NCI-H2227 (cell line): ENCODE measurements around the gene MXD1.

ENCODE experiments used
- DNase-seq: peaks from one replicate; lab custom pipeline; 2025; ENCODE audit not compliant: unreplicated experiment; lab: John Stamatoyannopoulos, UW

Gene MXD1

DNA sequence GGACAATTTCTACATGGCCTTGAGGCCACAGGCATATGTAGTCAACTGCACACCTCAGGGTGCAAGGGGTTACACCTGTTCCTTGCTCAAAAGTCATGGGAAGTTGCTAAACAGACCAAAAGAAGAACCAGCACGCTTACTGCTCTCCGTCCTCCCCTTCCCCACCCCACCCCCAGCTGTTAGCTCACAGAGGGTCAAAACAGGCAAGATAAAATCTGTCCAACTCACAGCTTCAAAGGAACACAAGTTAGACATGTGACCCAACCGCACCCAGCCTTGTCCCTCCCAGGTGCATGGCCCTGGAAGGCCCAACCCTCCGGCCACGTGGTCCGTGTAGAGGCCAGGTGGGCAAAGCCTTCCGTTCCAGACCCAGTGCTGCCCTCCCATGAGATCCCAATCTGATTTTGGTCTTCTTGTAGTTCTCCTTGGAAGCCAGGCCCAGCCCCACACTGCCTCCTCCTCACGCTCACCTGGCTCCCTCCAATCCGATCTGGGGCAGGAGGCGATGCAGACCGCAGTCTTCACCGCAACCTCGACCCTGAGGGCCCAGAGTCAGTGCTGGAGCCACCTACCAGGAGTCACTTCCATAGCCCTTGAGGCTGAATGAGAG, 61.0 kb downstream of the MXD1 start:
- DNase-seq = no peak

DNA sequence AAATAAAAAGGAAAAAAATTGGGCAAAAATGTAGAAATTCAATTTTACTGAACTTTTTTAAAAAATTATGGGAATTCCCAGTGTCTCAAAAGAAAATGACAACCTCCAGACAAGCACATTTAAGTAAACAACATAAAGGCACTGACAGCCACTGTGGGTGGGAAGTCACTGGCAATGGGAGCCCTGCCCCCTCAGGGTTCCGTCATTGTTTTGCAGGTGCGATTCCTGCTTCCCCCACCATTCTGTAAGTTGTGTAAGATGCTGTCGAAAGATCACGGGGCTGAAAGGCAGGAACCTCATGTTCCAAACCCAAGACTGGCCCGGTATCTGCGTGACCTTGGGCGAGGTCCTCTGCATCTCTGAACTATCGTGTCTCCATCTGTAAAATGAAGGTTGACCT, 62.3 kb downstream of the MXD1 start:
- no peak for DNase-seq

DNA sequence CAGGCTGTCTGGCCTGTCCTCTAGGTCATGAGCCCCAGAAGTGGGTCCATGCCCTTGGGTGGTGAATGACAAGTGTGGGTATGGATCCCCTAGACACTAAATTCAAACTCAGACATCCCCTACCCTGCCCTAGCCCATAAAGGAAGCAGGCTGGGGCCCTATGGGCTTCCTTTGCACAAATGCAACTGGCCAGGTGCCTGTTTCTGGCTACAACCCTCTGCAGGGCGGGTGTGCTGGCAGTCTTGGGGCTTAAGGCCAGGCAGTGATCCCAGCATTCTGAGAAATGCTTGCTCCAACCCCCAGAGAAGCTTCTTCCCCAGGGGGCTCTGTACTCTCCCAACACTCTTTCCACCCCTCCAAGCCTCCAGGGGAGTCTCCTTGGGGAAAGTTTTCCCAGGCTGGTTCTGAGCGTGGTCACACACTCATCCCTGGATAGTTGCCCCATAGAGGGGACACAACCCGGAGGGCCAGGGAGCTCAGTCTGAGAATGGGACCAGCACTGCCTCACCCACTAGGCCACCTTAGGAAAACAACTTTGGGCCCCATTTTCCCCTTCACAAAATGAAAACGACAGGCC, 63.1 kb downstream of the MXD1 start:
- no peak for DNase-seq

DNA sequence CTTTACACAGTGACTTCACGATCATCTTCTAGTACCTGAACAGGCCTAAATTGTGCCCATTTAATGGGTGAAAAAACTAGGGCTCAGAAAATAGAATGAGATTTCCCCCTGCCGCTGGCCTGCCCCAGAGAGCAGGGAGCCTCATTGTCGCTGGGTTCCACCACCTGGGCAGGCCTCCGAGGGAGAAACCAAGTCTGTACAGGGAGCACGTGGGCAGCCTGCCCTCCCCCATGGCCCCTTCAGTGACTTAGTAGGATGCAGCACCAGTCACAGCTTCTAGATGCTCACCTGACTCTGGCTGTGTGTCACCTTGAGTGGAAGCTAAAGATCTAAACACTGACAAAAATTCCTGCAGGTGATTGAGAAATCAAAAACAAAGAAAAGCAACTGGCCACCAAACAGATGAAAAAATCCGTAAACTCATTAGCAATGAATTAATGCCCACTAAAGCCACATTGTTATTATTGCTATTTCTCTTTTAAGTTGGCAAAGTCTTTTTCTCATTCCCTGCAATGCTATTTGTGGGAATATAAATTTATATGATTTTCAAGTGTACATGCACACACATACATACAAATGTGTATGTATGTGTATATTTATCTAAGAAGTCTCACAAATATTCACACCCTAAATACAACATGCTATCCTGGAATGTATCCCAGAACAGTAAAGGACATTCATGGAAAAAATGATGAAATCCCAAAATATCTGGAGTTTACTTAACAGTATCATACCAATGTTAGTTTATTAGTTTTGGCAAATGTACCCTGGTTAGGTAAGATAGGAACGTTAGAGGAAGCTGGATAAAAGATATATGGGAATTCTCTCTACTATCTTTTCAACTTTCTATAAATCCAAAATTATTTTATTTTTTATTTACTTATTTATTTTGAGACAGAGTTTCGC, 65.2 kb downstream of the MXD1 start:
- no peak for DNase-seq

- no peak for DNase-seq
These were observed 68.6 kb downstream of the MXD1 start for GRCh38 chr2:69983392-69983966.

DNA sequence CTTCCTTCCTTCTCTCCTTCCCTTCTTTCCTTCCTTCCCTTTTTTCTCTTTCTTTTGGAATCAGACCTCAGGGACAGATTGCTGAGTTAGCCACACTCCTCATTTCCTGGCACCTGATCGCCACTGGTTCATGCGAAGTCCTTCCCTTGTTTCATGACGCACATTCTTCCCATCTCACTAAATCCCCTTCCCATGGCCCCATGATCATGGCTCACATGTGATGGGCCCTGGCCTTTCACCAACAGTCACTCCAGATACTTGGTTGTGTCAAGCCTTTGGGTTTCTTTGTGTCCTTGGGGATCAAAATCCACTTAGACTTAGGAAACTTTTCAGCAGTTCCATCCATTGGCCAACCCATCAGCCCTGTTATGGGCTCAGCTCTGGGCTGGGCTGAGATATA, 70.3 kb downstream of the MXD1 start:
- DNase-seq = no peak

GRCh38 chr2:69985688-69986087, 70.8 kb downstream of the MXD1 start:
- no peak for DNase-seq

DNA sequence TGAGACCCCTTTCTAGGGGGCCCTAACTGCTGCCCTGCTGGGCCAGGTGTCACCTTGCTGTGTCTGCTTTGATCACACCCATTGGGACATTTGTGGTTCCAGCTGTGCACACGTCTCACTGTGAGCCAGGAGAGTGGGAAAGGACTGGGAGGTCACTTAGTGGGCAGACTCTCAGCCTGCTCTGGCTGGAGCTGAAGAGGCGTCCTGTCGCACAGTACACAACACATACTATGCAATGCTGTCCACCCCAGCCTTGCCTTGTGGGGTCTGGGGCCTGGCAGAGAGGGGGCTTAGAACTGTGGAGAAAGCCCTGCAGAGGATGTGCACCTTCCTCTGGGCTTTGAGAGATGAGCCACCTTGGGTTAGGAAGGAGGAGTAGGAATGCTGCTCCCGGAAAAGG, 71.8 kb downstream of the MXD1 start:
- no peak for DNase-seq

- no peak for DNase-seq
These were observed 73.3 kb downstream of the MXD1 start for GRCh38 chr2:69988086-69988635.

DNA sequence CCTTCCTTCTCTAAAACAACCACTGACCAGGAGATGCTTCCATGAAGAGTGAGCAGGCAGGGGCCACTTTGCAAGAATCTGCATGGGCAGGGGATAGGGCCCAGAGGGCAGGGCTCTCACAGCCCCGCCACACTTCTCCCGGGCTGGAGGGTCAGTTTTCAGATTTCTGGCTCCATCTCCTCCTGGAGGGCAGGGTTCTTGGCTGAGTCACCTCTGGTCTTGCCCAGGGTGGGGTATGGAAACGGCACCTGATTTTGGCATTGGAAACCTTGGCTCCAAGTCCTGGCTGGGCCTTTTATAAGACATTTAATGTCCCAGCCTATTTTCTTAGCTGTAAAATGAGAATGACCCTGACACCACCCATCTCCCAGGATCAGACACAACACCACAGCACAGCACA, 74.1 kb downstream of the MXD1 start:
- no peak for DNase-seq

GRCh38 chr2:69989441-69990105, 74.7 kb downstream of the MXD1 start:
- no peak for DNase-seq
